GM20000 (cell line): ENCODE data around the gene PXT1.
A peak's percentile ranks its signal among the peaks of the same experiment; 100 is the strongest.

Experiments used
- DNase-seq: peaks from one replicate; pipeline ENCODE4 v3.0.0; 2012; ENCODE audit warnings: low spot score
- TF ChIP-seq, protein P1 (sequence below): IDR thresholded peaks from 2 replicates; pipeline ENCODE4 v1.5.1; 2012; ENCODE audit warnings: mild to moderate bottlenecking, control low read depth; ENCODE audit errors: extremely low read depth, missing control alignments

Gene PXT1

DNA sequence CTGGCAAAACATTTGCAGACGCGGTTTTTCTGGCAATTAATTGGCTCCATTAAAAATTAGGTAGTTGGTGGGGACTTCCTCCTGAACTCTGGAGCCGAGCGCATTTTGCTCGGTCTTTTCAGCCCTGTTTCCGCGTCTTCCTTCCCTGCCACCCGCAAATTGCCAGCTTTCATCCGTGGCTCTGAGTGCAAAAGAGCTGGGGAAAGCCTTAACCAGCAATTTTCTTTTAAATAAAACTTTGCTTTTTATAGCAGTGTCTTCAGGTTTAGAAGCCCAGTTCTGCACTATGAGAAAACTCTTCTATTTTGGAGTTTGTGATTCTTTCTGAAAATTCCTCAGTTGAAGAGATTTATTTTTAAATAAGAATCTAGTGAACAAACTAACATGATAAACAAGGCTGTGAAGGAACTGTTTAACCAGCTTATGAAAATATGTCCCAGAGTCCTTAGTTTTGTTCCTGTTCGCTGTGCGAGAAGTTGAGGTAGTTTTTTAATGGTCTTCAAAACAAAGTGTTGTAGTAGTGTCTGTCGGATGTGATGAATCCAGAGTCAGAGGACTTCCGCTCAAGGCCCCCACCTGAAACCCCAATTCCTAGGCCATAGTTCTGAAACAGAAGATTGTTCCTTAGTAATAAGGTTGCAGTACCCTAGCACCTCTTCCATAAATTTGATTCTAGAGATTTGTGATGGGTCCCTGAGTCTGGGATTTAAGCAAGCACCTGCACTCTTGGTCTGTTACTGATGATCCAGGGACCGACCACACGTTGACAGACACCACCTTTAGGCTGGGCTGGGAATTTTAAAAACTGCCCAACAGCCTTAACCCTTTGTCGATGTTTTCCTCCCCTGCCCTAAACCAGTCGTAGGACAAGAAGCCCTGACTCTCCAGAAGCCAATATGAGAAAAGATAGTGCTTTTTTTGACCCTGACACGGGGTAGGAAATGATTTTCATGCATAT lies 1.1 kb upstream of the PXT1 start:
- TF ChIP-seq, protein P1, sequence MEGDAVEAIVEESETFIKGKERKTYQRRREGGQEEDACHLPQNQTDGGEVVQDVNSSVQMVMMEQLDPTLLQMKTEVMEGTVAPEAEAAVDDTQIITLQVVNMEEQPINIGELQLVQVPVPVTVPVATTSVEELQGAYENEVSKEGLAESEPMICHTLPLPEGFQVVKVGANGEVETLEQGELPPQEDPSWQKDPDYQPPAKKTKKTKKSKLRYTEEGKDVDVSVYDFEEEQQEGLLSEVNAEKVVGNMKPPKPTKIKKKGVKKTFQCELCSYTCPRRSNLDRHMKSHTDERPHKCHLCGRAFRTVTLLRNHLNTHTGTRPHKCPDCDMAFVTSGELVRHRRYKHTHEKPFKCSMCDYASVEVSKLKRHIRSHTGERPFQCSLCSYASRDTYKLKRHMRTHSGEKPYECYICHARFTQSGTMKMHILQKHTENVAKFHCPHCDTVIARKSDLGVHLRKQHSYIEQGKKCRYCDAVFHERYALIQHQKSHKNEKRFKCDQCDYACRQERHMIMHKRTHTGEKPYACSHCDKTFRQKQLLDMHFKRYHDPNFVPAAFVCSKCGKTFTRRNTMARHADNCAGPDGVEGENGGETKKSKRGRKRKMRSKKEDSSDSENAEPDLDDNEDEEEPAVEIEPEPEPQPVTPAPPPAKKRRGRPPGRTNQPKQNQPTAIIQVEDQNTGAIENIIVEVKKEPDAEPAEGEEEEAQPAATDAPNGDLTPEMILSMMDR = peak; percentile 19
- peak; percentile 34 for DNase-seq

DNA sequence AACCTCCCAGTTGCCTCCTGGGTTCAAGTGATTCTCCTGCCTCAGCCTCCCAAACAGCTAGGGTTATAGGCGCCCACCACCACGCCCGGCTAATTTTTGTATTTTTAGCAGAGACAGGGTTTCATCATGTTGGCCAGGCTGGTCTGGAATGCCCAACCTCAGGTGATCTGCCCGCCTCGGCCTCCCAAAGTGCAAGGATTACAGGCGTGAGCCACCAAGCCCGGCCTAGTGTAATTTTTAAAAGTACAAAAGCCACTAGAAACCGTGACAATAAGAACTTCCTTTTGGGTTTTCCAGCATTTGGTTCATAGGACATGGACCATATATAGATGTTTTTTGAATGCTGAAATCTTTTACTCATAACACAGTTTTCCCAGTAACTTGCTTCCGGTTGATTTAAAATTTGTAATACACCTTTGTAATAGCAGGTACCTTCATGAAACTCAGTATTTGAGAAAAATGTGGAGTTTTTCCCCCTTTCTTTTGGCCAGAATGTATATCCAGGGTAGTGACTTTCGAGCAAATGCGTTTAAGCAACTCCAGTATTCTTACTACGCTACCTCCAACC lies 467 bp downstream of the PXT1 start:
- TF ChIP-seq, protein P1 = no peak
- no peak for DNase-seq

DNA sequence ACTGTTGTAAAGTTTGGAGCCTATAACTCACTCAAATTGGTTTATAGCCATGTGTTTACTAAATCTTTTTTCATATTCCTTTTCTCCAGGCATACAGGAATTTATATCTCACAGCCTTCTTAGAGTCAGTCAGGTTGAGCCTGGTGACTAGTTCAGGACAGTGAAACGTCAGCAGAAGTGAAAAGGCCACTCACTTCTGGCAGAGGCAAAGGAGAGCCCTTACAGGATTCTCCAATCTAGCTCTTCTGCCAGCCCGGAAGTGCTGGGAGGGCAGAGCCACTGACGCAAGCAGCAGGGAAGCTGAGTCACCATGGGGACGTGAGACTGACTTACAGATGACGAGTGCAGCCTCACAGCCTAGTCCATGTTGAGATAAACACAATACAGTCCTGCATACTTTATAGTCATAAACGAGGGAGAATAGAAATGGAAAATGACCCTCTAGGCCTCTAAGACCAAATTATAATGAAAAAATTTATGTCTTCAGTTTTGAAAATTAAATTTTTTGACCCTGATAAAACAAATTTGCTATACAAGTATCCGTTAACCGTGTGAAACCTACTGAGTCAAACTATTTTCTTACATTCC lies 1.3 kb downstream of the PXT1 start:
- peak; percentile 88 for DNase-seq
- TF ChIP-seq, protein P1 = no peak

DNA sequence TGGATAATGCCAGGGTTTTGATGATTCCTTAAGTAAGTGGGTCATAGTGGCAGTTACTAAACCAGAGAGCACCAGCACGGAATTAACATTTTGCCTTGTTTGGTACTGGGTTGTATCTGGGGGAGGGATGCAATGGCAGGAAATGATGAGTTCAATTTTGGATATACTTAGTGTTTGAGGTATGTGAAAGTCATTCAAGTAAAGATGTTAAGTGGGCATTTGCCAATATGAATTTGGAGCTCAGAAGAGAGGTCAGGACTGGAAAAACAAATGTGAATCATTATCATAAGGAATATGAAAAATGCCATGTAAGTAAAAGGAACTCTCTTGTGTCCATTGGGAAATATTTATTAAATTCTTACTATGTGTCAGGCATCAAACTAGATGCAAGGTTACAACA lies 6.2 kb downstream of the PXT1 start:
- TF ChIP-seq, protein P1 = no peak
- DNase-seq = no peak

DNA sequence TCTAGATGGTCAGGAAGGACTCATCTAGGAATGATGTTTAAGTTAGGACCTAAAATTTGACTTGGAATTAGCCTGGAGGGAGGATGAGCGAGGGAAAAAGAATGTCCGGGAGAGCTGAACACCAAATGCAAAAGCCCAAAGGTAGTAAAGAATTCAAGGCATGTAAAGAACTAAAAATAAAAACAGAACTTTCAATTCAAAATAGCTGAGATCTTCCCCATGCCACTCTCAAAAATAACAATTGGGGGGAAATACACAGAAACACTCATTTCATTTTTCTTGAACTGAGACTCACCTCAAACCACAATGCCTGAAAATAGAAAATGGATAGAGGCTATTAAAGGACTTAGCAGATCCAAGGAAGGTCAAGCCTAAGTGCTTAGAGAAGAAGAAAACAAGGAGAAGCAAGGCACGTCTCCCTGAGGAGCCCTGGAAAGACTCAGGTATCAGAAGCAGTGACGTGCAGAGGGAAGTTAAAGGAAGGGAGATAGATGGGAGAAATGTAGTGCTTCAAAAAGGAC lies 10.4 kb downstream of the PXT1 start:
- TF ChIP-seq, protein P1 = no peak
- DNase-seq = peak; percentile 36

DNA sequence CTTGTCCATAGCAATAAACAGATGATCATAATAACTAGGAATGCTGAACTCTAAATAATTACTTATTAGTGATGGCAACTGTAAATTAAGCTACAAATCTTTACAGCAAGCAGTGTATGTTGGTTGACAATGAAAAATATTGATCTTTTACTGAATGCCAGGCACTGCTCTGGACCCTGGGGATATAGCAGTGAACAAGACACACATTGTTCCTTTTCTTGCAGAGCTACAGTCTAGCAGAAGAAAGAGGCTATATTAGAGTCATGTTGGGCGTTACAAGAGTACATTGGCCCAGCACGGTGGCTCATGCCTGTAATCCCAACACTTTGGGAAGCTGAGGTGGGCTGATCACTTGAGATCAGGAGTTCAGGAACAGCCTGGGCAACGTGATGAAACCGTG lies 11.5 kb downstream of the PXT1 start:
- TF ChIP-seq, protein P1 = no peak
- DNase-seq = no peak

DNA sequence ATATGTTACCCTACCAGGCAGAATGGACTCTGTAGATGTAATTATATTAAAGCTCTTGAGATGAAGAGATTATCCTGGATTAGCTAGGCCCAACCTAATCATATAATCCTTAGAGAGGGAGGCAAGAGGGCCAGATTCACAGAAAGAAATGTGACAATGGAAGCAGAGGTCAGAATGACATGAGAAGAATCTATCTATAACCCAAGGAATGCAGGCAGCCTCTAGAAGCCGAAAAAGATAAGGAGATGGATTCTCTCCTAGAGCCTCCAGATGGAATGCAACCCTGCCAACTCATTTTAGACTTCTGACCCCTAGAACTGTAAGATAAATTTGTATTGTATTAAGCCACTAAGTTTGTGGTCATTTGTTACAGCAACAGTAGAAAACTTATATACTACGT lies 12.3 kb downstream of the PXT1 start:
- TF ChIP-seq, protein P1 = no peak
- DNase-seq = no peak
